Adipocyte (in vitro differentiated cells): Measurements from ENCODE around the gene STEAP1B.
"Not testable (repeated sequence)": the region's sequence is repeated elsewhere in the genome, so short reads cannot be mapped to it uniquely, and the experiment has no call there.

Experiments
- DNase-seq: peaks from one replicate; pipeline ENCODE4 v3.0.0-alpha.2; 2015; ENCODE audit warnings: low read depth
- H3K27me3 ChIP-seq: replicated peaks from 2 replicates; pipeline ENCODE4 v1.7.0; 2013; ENCODE audit warnings: mild to moderate bottlenecking, low read length, moderate library complexity; ENCODE audit not compliant: control insufficient read depth, insufficient read depth
- H3K36me3 ChIP-seq: 2 replicates; pipeline ENCODE4 v1.7.0; 2013; ENCODE audit warnings: low read length, mild to moderate bottlenecking, moderate library complexity; ENCODE audit not compliant: control insufficient read depth, insufficient read depth, severe bottlenecking
- H3K4me1 ChIP-seq: 2 replicates; pipeline ENCODE4 v1.7.0; 2013; ENCODE audit warnings: mild to moderate bottlenecking, low read length, moderate library complexity; ENCODE audit not compliant: control insufficient read depth, insufficient read depth
- H3K4me3 ChIP-seq: 2 replicates; pipeline ENCODE4 v1.7.0; 2013; ENCODE audit warnings: mild to moderate bottlenecking, low read length, moderate library complexity
- H3K9ac ChIP-seq: 2 replicates; pipeline ENCODE4 v1.7.0; 2013; ENCODE audit warnings: mild to moderate bottlenecking, low read length, moderate library complexity
- H3K9me3 ChIP-seq: 2 replicates; pipeline ENCODE4 v1.7.0; 2013; ENCODE audit warnings: mild to moderate bottlenecking, low read length, moderate library complexity; ENCODE audit not compliant: control insufficient read depth

The STEAP1B gene

DNA sequence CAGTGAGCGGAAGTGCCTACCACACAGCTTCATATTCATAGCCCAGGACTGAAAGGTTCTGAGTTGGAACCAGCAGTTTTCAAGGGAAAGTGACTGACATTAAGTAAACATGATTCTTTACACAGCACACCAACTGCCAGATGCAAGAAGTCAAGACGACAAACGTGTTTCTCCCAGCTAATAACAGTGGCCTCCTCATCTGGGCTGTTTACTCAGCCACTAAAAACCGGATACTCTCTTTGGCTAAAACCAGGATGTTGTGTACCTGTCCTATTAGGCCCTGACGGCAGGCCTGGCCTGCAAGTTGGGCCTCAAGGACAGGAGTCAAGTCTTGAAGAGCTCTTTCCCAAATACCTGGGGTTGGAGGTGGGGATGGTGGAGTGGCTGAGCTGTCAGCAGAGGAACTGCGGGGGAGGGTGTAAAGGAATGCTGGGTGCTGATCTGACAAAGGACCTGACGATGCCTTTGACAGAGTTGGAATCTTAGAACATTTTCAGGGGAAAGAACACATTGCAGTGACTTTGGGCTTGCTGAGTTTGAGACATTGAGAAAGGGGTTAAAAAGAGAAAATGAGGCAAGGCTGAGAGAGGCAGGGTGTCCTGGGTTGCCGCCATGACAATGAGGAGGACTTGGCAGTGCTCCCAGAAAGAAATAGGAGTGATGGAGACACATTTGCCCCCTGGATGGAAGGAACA, 57.7 kb downstream of the STEAP1B start:
- no peak overlapping the region for H3K9ac ChIP-seq
- no peak overlapping the region for H3K4me3 ChIP-seq
- H3K9me3 ChIP-seq = peaks cover 16% of the 10 kb centered on the region
- DNase-seq = no peak
- no peaks in the 10 kb centered on the region for H3K36me3 ChIP-seq
- no peaks in the 10 kb centered on the region for H3K4me1 ChIP-seq
- no peaks in the 10 kb centered on the region for H3K27me3 ChIP-seq

DNA sequence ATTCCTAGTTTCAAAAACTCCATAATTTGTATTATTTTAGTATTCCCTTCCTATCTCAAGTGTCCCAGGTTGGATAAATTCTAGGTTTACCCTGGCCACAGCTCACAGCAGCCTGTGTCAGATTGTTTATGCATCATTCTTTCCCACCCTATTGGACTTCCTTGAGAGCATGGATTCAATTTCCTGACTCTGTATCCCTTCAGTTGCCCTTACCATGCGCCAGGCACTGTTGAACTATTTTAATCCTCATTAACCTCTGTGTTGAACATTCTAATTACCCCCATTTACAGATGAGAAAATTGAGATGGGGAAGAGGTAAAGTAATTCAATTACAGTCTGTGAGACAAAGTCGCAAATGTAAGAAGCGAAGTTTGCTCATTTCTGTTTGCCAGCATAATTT, 58.8 kb downstream of the STEAP1B start:
- Histone ChIP-seq H3K36me3 (no peaks in the 10 kb centered on the region), H3K4me3 (no peak overlapping the region), H3K9ac (no peak overlapping the region), H3K9me3 (peaks cover 16% of the 10 kb centered on the region), H3K4me1 (no peaks in the 10 kb centered on the region), H3K27me3 (no peaks in the 10 kb centered on the region)
- DNase-seq = no peak

GRCh38 chr7:22438994-22439393, 61.0 kb downstream of the STEAP1B start:
- no peak overlapping the region for H3K4me3 ChIP-seq
- H3K36me3 ChIP-seq = no peaks in the 10 kb centered on the region
- DNase-seq = no peak

GRCh38 chr7:22436552-22436951, 63.4 kb downstream of the STEAP1B start:
- H3K9me3 ChIP-seq = peaks cover 16% of the 10 kb centered on the region
- not testable (repeated sequence) for H3K9ac ChIP-seq, H3K4me3 ChIP-seq, H3K4me1 ChIP-seq, DNase-seq, H3K27me3 ChIP-seq, H3K36me3 ChIP-seq

More at GRCh38 chr7:22438994-22439393, 61.0 kb downstream of the STEAP1B start:
- H3K27me3 ChIP-seq = no peaks in the 10 kb centered on the region
- H3K4me1 ChIP-seq = no peaks in the 10 kb centered on the region
- H3K9me3 ChIP-seq = peaks cover 16% of the 10 kb centered on the region
- no peak overlapping the region for H3K9ac ChIP-seq

DNA sequence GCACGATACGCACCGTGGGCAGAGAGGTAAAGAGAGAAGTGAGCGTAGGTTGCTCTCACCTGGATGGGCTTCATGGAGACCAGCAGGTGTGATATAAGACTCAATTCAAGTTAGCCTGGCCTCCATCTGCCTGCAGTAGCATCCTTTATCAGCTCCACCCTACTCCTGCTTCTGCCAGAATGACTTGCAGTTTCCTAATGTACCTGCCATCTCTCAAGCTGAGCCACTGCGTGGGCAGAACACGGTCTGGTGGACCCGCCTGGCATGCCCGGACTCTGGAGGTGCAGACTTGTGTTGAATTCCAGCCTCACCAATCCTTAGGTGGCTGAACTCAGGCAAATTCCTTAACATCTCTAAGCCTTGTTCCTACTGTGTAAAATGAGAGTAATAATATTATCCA, 64.3 kb downstream of the STEAP1B start:
- no peaks in the 10 kb centered on the region for H3K36me3 ChIP-seq
- H3K9ac ChIP-seq = no peak overlapping the region

GRCh38 chr7:22435105-22435504, 64.9 kb downstream of the STEAP1B start:
- DNase-seq = no peak
- Histone ChIP-seq H3K4me1 (no peaks in the 10 kb centered on the region), H3K9ac (no peak overlapping the region)

More for the DNA sequence above, 64.3 kb downstream of the STEAP1B start:
- no peak for DNase-seq
- Histone ChIP-seq H3K4me3 (no peak overlapping the region), H3K4me1 (no peaks in the 10 kb centered on the region), H3K9me3 (peaks cover 16% of the 10 kb centered on the region), H3K27me3 (no peaks in the 10 kb centered on the region)

GRCh38 chr7:22433710-22434460, 66.1 kb downstream of the STEAP1B start:
- no peak for DNase-seq
- no peaks in the 10 kb centered on the region for H3K36me3 ChIP-seq
- H3K4me1 ChIP-seq = no peaks in the 10 kb centered on the region
- H3K9ac ChIP-seq = no peak overlapping the region
- H3K4me3 ChIP-seq = no peak overlapping the region
- peaks cover 8% of the 10 kb centered on the region for H3K9me3 ChIP-seq
- H3K27me3 ChIP-seq = no peaks in the 10 kb centered on the region

More at GRCh38 chr7:22435105-22435504, 64.9 kb downstream of the STEAP1B start:
- Histone ChIP-seq H3K9me3 (peaks cover 16% of the 10 kb centered on the region), H3K36me3 (no peaks in the 10 kb centered on the region), H3K4me3 (no peak overlapping the region), H3K27me3 (no peaks in the 10 kb centered on the region)

DNA sequence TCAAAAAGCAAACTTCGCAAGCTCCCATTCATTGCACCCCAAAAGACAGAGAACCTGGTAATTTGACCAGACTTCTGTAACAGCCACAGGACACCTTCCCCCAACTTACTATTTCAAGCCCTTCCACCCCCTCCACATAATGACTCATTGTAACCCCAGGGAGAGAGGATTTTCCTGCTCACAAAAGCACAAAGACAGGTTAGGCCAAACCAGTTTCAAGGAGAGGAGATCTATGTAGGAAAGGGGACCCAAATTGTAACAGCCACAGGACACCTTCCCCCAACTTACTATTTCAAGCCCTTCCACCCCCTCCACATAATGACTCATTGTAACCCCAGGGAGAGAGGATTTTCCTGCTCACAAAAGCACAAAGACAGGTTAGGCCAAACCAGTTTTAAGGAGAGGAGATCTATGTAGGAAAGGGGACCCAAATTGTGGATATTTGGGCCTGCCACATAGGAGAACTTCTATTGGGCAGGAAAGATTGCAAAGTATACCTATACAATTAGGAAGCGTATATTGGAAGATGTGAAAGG, 66.8 kb downstream of the STEAP1B start:
- H3K36me3 ChIP-seq, H3K27me3 ChIP-seq, H3K4me1 ChIP-seq, H3K4me3 ChIP-seq, H3K9ac ChIP-seq, DNase-seq, H3K9me3 ChIP-seq: not testable (repeated sequence)

- Histone ChIP-seq H3K4me1 (no peaks in the 10 kb centered on the region), H3K9ac (no peak overlapping the region), H3K9me3 (no peaks in the 10 kb centered on the region), H3K27me3 (no peaks in the 10 kb centered on the region), H3K4me3 (no peak overlapping the region), H3K36me3 (no peaks in the 10 kb centered on the region)
- DNase-seq = no peak
Observed at GRCh38 chr7:22432203-22432718, 67.7 kb downstream of the STEAP1B start.

DNA sequence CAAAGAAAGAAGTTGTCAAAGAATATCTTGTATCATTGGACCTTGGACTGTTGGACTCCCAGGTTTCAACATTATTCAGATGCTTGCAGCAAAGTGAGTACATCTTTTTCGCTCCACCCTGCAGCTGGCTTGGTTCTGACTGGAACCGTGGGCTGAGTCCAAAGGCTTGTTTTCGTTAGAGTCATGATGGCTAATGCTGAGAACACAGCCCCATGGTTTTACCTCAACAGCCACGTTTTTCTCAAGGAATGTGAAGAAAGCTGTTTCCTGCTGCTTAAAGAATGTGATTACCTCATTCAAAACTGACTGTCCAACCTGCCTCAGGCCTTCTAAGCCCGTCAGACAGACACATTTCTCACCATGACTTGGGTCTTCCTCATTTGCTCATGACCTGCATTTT, 69.5 kb downstream of the STEAP1B start:
- peak; percentile 30 for DNase-seq

DNA sequence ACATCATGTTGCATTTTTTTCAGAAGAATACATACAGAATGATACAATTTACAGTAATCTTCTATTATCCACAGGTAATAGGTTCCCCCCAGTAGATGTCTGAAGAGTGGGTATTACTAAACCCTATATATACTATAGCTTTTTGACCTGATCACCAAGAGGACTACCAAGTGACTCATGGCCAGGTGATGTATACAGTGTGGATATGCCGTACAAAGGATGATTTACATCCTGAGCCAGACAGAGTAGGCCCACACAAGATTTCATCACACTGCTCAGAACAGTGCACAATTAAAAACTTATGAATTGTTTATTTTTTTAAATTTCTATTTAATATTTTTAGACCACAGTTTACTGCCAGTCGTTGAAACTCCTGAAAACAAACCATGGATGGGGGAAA, 70.6 kb downstream of the STEAP1B start:
- H3K36me3 ChIP-seq = no peaks in the 10 kb centered on the region
- H3K27me3 ChIP-seq = no peaks in the 10 kb centered on the region
- no peak overlapping the region for H3K4me3 ChIP-seq
- H3K4me1 ChIP-seq = no peaks in the 10 kb centered on the region
- DNase-seq = no peak
- H3K9ac ChIP-seq = no peak overlapping the region
- no peaks in the 10 kb centered on the region for H3K9me3 ChIP-seq

More for the DNA sequence above, 69.5 kb downstream of the STEAP1B start:
- H3K4me1 ChIP-seq = no peaks in the 10 kb centered on the region
- H3K9ac ChIP-seq = no peak overlapping the region
- H3K4me3 ChIP-seq = no peak overlapping the region
- H3K9me3 ChIP-seq = no peaks in the 10 kb centered on the region
- no peaks in the 10 kb centered on the region for H3K36me3 ChIP-seq
- H3K27me3 ChIP-seq = no peaks in the 10 kb centered on the region
